Fibroblast of skin of back (primary cell): ENCODE measurements around the gene DHRS1.

Experiments used
- DNase-seq: peaks from one replicate; pipeline ENCODE4 v3.0.0-alpha.2; 2013

DHRS1 gene

DNA sequence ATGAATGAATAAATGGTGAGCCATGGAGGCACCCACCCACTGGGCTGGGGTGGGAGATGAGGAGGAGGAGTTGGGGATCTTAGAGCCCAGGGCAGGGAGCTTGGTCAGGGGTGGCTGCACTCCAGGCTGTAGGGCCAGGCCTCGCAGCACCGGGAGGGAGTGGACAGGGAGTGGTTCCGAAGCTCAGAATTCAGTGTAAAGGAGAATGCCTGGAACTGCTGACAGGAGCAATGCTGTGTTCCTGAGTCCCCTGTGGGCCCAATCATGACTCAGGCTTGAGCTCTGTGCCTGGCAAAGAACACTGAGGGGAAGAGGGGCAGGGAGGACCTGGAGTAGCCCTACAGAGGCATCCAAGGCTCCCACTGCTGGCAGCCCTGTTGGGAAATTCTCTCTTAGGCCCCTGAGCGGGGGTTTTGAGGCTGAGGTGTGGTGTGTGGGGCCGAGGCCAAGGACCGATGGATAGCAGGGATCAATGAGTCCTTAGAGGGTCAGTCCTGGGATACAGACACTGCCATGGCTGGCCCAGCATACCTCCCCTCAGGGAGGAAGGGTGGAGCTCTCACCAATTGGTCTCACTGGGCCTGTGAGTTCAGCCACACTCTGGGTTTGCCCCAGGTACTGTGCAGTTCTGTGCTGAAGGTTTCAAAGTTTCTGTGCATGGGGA is 18.7 kb downstream of the DHRS1 start:
- DNase-seq = no peak

GRCh38 chr14:24279301-24280186 is 20.0 kb downstream of the DHRS1 start:
- peak; percentile 12 for DNase-seq

- no peak for DNase-seq
Measured at GRCh38 chr14:24278424-24278823, 21.2 kb downstream of the DHRS1 start.

DNA sequence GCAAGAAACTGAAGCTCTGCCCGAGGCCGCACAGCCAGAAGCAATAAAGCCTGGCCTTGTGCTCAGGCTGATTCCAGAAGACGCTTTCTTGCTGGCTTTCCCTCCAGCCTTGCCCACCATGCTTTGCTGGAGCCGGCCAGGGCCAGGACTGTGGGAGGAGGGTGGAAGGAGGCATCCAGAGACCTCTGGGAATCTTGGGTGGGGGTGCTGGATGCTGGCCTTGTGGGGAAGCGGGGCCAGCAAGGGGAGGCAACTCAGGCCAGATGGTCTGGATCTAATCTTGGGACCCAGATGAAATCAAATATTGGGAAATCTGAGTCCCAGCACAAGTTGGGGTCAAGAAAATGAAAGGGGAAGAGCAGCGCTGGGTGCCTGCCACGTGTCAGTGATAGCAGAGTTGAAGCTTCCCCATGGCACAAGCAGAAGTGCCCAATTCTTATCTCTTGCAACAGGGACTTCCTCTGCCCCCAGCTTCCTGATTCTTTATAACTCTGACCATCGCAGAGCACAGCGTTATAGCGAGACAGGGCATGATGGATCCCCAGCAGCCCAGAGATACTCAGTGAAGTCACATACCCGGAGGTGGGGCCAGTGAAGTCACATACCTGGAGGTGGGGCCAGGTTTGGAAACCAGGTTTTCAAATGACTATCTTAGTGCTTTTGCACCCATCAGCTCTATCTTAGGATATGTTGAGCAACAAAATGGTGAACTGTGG is 21.8 kb downstream of the DHRS1 start:
- no peak for DNase-seq

GRCh38 chr14:24277071-24277470 is 22.5 kb downstream of the DHRS1 start:
- no peak for DNase-seq

GRCh38 chr14:24274101-24274543 is 25.5 kb downstream of the DHRS1 start:
- no peak for DNase-seq

GRCh38 chr14:24273422-24273998 is 26.1 kb downstream of the DHRS1 start:
- no peak for DNase-seq

- no peak for DNase-seq
Measured at GRCh38 chr14:24272467-24272866, 27.1 kb downstream of the DHRS1 start.

GRCh38 chr14:24271834-24272263 is 27.7 kb downstream of the DHRS1 start:
- no peak for DNase-seq

GRCh38 chr14:24271134-24271833 is 28.3 kb downstream of the DHRS1 start, which contains the start of gene RABGGTA:
Gene RABGGTA (minus strand): TSS chr14:24271597. CDS start chr14:24271115, 482 bp downstream.
- peak; percentile 83 for DNase-seq

GRCh38 chr14:24270537-24271133 is 28.9 kb downstream of the DHRS1 start:
- DNase-seq = no peak

- DNase-seq = no peak
Measured at GRCh38 chr14:24269910-24270536, 29.6 kb downstream of the DHRS1 start.

- no peak for DNase-seq
Measured at GRCh38 chr14:24269368-24269767, 30.2 kb downstream of the DHRS1 start.

DNA sequence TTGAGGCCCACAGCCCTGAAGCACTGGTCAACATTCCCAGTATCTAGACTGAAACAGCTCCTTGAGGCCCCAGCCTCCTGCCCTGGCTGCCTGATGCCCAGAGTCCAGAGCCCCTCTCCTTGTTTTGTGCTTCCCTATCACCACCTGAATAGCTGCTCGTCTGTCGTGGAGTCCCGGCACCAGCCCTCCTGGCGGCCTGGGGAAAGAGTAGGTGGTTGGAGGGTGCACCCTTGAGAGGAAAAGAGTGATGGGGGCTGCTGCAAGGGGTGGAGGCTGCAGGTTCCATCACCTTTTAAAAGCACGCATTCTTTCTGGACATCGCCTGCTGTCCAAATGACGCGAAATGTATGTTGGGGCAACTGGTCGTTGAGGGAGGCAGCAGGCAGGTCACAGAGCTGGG is 31.4 kb downstream of the DHRS1 start:
- DNase-seq = no peak

DNA sequence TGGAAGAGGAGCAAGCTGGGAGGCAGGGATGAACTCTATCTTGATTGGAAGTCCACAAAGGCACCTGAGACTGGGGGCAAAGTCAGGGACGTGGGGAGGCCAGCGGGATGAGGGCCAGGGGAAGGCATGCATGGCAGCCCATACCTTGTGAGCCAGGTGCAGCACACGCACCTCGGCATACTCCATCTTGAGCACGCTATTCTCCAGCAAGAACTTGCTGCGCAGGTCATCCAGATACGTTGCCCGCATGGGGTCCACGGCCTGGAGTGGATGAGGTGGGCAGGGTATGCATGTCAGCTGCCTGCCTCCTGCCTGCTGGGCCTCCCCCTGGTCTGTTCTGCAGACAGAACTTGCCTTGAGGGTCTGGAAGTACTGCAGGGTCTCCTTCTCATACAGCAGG is 32.1 kb downstream of the DHRS1 start:
- no peak for DNase-seq

DNA sequence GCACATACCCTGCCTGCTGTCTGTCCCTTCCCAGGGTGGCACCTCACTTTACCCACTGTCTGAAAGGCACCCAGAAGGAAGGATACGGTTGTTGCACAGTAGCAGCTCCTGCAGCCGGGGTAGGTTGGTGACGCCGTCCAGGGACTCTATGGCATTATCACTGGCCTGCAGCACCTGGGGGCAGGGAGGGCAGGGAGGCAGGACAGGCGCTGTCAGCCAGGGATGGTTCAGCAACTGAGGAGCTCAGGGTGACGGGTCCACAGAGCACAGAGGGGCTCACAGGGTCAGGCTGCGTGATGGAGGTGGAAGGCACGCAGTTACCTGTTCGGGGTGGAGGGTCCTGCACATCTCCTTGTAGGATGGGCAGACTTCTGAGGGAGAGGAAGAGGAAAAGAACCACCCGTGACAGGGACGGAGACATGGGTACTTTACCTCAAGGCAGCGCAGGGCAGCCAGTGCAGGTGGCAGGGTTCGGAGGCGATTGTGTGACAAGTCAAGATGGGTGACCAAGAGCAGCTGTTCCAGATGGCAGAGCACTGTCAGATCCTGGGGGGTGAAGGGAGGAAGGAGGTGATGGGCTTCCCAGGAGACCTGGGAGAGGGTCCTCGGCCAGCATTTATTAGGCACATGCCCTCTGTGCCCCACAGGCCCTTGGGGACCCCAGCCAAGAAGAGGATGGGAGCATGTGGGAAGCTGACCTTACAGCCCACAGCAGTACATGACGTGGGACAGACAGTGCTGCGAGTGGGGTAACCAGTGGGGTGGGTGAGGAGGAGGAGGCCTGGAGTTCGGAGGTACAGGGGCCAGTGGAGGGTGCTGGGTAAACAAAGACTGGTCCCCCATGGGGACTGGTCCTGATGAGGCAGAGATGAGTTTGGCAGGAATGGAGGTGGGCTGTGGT is 33.0 kb downstream of the DHRS1 start:
- no peak for DNase-seq

DNA sequence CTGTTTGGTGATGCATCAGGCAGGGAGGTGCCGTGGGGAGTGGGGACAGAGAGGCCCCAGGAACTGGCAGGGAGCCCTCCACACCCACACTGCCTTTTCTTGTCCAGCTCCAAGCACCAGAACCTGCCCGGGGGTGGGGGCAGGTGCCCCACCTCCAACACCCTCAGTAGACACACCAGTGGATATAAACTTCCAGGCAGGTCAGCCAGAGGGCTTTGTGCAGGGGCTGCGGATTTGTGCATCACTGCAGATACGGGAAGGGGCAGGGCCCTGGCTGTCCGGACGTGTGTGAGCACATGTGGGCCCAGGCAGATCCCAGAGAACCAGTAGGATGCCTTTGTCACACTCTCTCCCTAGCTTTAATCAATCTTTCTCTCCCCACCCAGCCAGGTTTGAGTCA is 35.3 kb downstream of the DHRS1 start:
- no peak for DNase-seq

DNA sequence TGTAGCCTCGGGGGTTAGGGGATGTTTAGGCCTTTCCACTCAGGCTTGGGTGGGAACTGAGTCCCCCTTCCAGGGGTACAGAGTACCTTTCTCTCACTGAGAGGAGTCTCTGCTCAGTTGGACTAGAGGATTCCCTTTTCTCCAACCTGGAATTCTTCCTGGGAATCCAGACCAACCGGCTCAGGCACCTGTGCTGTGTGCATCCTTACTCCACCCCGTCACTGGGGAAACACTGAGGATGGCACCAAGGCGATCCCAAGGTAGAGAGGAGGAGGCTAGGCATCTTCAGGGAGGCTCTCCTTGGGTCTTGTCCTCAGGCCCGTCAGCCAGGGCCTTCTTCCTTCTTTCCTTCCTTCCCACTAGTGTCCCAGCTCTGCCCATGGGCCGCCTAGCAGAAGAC is 35.7 kb downstream of the DHRS1 start:
- DNase-seq = no peak

- no peak for DNase-seq
Measured at GRCh38 chr14:24262821-24263733, 36.5 kb downstream of the DHRS1 start, which contains the start of gene TGM1. Gene TGM1 (minus strand): TSS chr14:24263177. CDS start chr14:24262352, 825 bp downstream.
